GM12801 (cell line): ENCODE results near the gene NODAL.

Experiments
- TF ChIP-seq, protein P1 (sequence below): IDR thresholded peaks from one replicate; pipeline ENCODE4 v1.5.1; 2011; ENCODE audit warnings: control low read depth; ENCODE audit not compliant: insufficient read length; ENCODE audit errors: extremely low read depth

Gene NODAL

GRCh38 chr10:70405037-70405824 is 36.2 kb downstream of the NODAL start:
- TF ChIP-seq, protein P1, sequence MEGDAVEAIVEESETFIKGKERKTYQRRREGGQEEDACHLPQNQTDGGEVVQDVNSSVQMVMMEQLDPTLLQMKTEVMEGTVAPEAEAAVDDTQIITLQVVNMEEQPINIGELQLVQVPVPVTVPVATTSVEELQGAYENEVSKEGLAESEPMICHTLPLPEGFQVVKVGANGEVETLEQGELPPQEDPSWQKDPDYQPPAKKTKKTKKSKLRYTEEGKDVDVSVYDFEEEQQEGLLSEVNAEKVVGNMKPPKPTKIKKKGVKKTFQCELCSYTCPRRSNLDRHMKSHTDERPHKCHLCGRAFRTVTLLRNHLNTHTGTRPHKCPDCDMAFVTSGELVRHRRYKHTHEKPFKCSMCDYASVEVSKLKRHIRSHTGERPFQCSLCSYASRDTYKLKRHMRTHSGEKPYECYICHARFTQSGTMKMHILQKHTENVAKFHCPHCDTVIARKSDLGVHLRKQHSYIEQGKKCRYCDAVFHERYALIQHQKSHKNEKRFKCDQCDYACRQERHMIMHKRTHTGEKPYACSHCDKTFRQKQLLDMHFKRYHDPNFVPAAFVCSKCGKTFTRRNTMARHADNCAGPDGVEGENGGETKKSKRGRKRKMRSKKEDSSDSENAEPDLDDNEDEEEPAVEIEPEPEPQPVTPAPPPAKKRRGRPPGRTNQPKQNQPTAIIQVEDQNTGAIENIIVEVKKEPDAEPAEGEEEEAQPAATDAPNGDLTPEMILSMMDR, result no peak

GRCh38 chr10:70404787-70405036 is 36.8 kb downstream of the NODAL start:
- TF ChIP-seq, protein P1, result no peak

DNA sequence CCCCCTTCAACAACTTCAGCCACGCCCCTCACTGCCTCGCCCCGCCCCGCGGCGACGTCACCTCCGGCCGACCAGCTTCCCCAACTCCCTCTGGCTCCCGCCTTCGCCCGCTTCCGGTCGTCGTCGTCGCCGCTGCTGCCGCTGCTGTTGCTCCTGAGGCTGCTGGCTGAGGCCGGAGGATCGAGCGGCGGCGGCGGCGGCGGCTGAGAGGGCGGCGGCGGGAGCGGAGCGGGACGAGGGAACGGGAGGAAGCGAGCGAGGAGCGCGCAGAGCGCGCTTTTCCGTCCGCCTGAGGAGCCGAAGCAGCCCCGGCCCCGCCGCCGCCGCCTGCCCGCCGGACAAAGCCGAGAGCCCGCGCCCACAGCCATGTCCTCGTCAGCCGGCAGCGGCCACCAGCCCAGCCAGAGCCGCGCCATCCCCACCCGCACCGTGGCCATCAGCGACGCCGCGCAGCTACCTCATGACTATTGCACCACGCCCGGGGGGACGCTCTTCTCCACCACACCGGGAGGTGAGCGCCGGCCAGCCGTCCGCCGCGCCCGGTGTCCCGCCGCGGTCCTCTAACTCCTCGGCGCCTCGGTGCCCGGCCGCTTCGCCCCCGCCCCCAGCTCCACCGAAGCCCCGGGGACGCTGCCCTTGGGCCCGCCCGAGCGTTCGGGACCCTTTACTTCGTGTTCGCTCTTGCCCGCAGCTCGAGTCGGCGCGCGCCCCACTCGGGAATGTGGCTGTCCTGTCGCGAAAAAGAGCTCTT is 37.3 kb downstream of the NODAL start, which contains the start of gene EIF4EBP2:
TSS of gene EIF4EBP2 (plus strand) at position 110 of the 751 bp plus-strand sequence. CDS start at position 367, 257 bp downstream.
- TF ChIP-seq, protein P1, result no peak

DNA sequence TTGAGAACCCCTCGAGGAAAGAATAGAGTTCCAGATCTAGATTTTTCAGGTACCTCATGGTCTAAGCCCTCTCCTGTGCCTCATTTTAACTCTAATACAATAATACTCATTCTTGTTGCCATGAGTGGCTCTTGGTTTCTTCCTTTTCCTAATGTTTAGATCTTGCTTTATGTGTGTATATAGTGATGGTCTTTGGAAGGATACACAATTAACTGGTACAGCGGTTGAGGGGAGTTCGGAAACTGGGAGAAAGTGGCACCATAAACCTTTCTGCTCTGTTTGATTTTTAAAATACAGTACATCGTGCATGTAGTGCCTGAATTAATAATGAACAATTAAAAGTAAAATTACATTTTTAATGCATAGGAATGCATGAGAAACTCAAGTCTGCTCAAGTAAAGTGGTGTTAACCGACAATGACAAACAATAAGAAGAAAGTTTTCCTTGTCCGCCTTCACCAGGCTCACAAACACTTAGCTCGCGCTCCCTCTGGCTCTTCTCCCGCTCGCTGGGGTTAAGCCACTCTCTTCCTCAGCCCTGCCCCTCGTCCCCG is 37.9 kb downstream of the NODAL start:
- TF ChIP-seq, protein P1, result no peak

GRCh38 chr10:70399177-70399576 is 42.3 kb downstream of the NODAL start:
- TF ChIP-seq, protein P1, result no peak

GRCh38 chr10:70396140-70396539 is 45.3 kb downstream of the NODAL start:
- TF ChIP-seq, protein P1, result no peak

GRCh38 chr10:70391654-70392053 is 49.8 kb downstream of the NODAL start:
- TF ChIP-seq, protein P1, result no peak
